ENCODE results near the gene PANK4.

DNA sequence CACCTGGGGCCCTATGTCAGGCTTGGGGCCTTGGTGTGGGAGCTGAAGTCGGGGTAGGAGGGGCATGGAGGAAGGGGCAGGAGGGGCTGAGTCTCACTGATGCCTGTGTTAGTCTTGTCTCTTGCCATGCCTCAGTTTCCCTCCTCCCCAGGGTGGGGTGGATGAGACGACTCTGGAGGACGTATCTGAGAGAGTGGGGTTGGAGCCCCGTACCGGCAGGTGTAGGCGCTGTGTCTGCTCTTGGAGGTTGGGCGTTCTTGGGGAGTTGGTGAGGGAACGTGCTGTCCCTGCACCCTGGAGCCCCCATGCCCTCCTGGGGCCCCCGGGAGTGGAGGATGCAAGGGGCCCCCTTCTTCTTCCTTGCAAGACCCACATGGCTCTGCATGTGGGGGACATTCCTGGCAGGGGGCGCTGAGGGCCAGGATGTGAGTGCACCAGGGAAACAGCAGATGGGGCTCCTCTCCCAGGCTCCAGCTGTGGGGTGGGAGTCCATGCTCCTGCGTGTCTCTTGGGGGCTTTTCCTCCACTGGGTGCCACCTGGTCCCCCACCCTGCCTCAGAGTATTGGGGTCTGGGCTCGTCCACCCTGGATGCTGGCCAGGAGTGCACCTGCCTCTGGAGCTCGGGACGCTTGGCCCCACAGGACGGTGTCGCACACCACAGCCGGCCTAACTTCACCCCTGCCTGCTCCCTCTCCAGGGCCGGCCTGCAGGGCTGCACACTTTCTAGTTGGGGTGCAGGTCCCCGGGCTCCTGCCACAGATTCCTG lies 28.4 kb upstream of the PANK4 start:
- no peak for TF ChIP-seq GATA2 (IDR thresholded peaks at IDR 0.05; ENCODE audit: low read depth, low read length)
- TF ChIP-seq GATA3 (IDR thresholded peaks at IDR 0.05; ENCODE audit: low read depth, low read length), result no peak

Data from SH-SY5Y (cell line).